Neural progenitor cell (in vitro differentiated cells): ENCODE measurements around the gene G3BP2.

Experiments
- EZH2phosphoT487 ChIP-seq: fragments of 200-600 bp; sonication (generic); IDR thresholded peaks from 2 replicates; pipeline ENCODE4 v1.6.1; 2017; ENCODE audit warnings: antibody characterized with exemption
- TF ChIP-seq, protein P1 (sequence below): fragments of 200-600 bp; sonication (generic); IDR thresholded peaks from 2 replicates; pipeline ENCODE4 v1.5.1; 2017; ENCODE audit warnings: antibody characterized with exemption, mild to moderate bottlenecking

DNA sequence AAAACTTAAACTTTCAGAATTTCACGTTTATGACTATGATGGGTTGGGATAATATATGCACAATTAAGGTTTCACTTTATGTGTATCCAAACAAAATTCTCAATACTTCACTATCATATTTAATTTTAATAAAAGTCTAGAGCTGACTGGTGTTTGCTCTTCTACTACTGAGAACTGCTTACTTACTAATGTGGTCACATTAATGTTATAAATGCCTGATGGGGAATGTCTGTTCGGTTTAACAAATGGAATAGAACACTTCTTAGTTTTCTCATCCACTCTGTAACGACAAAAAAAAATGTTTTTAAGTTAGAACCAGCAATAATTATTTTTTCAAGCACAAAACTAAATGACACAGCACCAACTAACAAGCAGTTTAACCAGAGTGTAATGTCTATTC is 77.2 kb downstream of the G3BP2 start:
- TF ChIP-seq, protein P1, sequence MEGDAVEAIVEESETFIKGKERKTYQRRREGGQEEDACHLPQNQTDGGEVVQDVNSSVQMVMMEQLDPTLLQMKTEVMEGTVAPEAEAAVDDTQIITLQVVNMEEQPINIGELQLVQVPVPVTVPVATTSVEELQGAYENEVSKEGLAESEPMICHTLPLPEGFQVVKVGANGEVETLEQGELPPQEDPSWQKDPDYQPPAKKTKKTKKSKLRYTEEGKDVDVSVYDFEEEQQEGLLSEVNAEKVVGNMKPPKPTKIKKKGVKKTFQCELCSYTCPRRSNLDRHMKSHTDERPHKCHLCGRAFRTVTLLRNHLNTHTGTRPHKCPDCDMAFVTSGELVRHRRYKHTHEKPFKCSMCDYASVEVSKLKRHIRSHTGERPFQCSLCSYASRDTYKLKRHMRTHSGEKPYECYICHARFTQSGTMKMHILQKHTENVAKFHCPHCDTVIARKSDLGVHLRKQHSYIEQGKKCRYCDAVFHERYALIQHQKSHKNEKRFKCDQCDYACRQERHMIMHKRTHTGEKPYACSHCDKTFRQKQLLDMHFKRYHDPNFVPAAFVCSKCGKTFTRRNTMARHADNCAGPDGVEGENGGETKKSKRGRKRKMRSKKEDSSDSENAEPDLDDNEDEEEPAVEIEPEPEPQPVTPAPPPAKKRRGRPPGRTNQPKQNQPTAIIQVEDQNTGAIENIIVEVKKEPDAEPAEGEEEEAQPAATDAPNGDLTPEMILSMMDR: no peak
- TF ChIP-seq EZH2phosphoT487: no peak
